ENCODE results near the gene IRGC.
"Not testable (repeated sequence)": the region's sequence is repeated elsewhere in the genome, so short reads cannot be mapped to it uniquely, and the experiment has no call there.

Gene IRGC

GRCh38 chr19:43759515-43759914 is 43.6 kb downstream of the IRGC start:
- DNase-seq: no peak

GRCh38 chr19:43760941-43761340 is 45.1 kb downstream of the IRGC start:
- DNase-seq: no peak

- no peak for DNase-seq
Observed at GRCh38 chr19:43762814-43763213, 46.9 kb downstream of the IRGC start.

GRCh38 chr19:43763473-43763939 is 47.6 kb downstream of the IRGC start:
- no peak for DNase-seq

- DNase-seq: not testable (repeated sequence)
Observed at GRCh38 chr19:43764684-43765083, 48.8 kb downstream of the IRGC start.

GRCh38 chr19:43765109-43765876 is 49.4 kb downstream of the IRGC start:
- DNase-seq: no peak

GRCh38 chr19:43766755-43767043 is 50.8 kb downstream of the IRGC start:
- no peak for DNase-seq

- no peak for DNase-seq
Observed at GRCh38 chr19:43767316-43767715, 51.4 kb downstream of the IRGC start.

- DNase-seq: no peak
Observed at GRCh38 chr19:43767818-43768217, 51.9 kb downstream of the IRGC start.

GRCh38 chr19:43768273-43769050 is 52.6 kb downstream of the IRGC start:
- DNase-seq: no peak

GRCh38 chr19:43769256-43769655 is 53.4 kb downstream of the IRGC start:
- DNase-seq: no peak

Data from NCI-H187 (cell line).